ENCODE data around the gene GSN. TPM values are rescaled to one million over a fixed set of nuclear protein-coding genes. Genes with fewer than 3 reads are reported as not detected.

GSN gene
- total and polyA plus RNA-seq, 9 of the 15 experiments (the other 6 are each of a cell fraction or from before 2014, with no cell fraction given), result 0.39 to 16.6 (median 8.2) TPM

DNA sequence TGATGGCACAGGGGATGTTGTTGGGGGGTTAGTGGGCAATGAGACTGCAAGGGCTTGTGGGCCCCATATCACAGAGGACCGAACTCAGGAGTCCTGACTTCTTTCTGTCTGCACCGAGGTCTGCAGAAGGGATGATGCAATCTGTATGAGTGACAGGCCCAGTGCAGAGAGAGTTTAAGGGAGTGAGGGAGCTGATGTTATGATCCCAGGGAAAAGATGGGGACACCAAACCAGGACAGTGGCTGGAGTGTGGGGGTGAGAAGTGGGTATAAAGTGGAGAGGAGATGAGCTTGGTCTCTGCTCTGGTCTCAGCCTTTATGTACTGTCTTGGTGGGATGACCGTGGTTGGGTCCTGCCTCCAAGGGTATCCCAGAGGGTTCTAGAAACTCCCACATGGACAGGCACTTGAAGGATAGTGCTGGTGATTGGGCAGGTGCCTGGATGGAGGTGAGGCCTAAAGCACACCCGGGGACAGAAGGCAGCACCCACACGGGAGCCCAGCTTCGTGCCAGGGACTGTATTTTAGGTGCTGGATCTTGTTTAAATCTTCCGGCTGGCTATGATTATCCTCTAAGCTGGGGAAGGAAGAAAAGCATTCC lies 21.9 kb downstream of the GSN start:
- no peaks in the 10 kb centered on the region; the same call in 2 of the 3 replicates for H3K36me3 ChIP-seq (ENCODE audit: control insufficient read depth, insufficient read depth, low read length)
- H4K20me1 ChIP-seq (replicated peaks; ENCODE audit: control insufficient read depth, insufficient read depth, low read length), result no peaks in the 10 kb centered on the region
- intact Hi-C loops (cut with micrococcal nuclease), result no loop called here
- H3K79me2 ChIP-seq (ENCODE audit: control insufficient read depth, insufficient read depth, low read length), result no peaks in the 10 kb centered on the region
- no peak overlapping the region for H3K4me3 ChIP-seq
- H3K27ac ChIP-seq (ENCODE audit: extremely low read depth, low read depth, low read length), result no peak overlapping the region; the same call in 2 of the 3 replicates
- H3K27me3 ChIP-seq (ENCODE audit: control insufficient read depth in 2 of 2, insufficient read depth in 2 of 2, low read length in 2 of 2), result no peaks in the 10 kb centered on the region
- ChIA-PET POLR2A (interaction anchor here (0.5 kb wide), 1 partner anchor 12 kb away, joined by 4 read pairs; no protein-coding TSS in a partner anchor), CTCF (ENCODE audit: low intra/inter-chr PET ratio) (interaction anchor here (0.6 kb wide), 1 partner anchor 570 kb away, joined by 3 read pairs; no protein-coding TSS in a partner anchor)
- DNase-seq (ENCODE audit: extremely low read depth in 1 of 4, low spot score in 3 of 4), result peak in 1 of 4 experiments; percentile 34
- H3K9ac ChIP-seq (ENCODE audit: insufficient read depth in 1 of 2, low read depth in 2 of 2, low read length in 2 of 2), result peak overlapping the region; percentile 57 to 78; a peak in 1 of 4 replicates
- H2AFZ ChIP-seq (ENCODE audit: low read depth, low read length), result peak overlapping the region; percentile 78
- no peaks in the 10 kb centered on the region for H3K9me3 ChIP-seq (replicated peaks; ENCODE audit: control insufficient read depth, insufficient read depth, low read depth, low read length)
- peak overlapping the region; percentile 20 for H3K4me2 ChIP-seq (ENCODE audit: insufficient read depth, low read length)
- no peak for FAIRE-seq
- in situ Hi-C loops (cut with MboI), result no loop called here
- peaks cover 10% of the 10 kb centered on the region for H3K9me1 ChIP-seq (ENCODE audit: control insufficient read depth, insufficient read depth, low read length)
- no peak for ATAC-seq
- peaks cover 43 to 50% of the 10 kb centered on the region in 2 experiments for H3K4me1 ChIP-seq (replicated peaks in 1 of 2; ENCODE audit: control insufficient read depth in 2 of 2, insufficient read depth in 2 of 2, low read length in 2 of 2)
- no TSS peak for BruUV-seq (replicated peaks)
- 68% methylated on average over 6 of the region's 7 CpGs for WGBS (ENCODE audit: insufficient coverage, low coverage, missing lambda C conversion rate)
- TF ChIP-seq BRD9 (IDR thresholded peaks at IDR 0.05; ENCODE audit: low read depth, partially characterized antibody) (peak; percentile 14), FIP1L1 (IDR thresholded peaks at IDR 0.05; ENCODE audit: low read depth, low read length, poor library complexity, severe bottlenecking) (no peak), THRAP3 (IDR thresholded peaks at IDR 0.05; ENCODE audit: borderline replicate concordance) (no peak), ATF7 (IDR thresholded peaks at IDR 0.05) (peak; percentile 83), HNRNPLL (IDR thresholded peaks at IDR 0.05; ENCODE audit: low read depth, low read length, poor library complexity, severe bottlenecking) (no peak), CXXC5 (CRISPR knock-in tag; IDR thresholded peaks at IDR 0.05) (peak; percentile 2; the same call in 1 of the 2 replicates), ATF3 (IDR thresholded peaks at IDR 0.05) (peak; percentile 99), ATF3 (CRISPR knock-in tag; conservative IDR thresholded peaks at IDR 0.05) (0 out of 2 replicates have a peak, but pooled peaks have one; percentile 44), ZSCAN32 (CRISPR knock-in tag; IDR thresholded peaks at IDR 0.05) (peak; percentile 91), RBBP5 (IDR thresholded peaks at IDR 0.05; ENCODE audit: borderline replicate concordance, insufficient read depth, low read length, poor library complexity, severe bottlenecking) (peak; percentile 35), RBM25 (IDR thresholded peaks at IDR 0.05; ENCODE audit: low read depth, low read length, severe bottlenecking) (peak; percentile 46), ARNT (IDR thresholded peaks at IDR 0.05) (no peak), ETS2 (tag; IDR thresholded peaks at IDR 0.05; ENCODE audit: borderline replicate concordance, poor library complexity, severe bottlenecking) (no peak), OTX1 (CRISPR knock-in tag; IDR thresholded peaks at IDR 0.05) (no peak), CEBPB (tag; IDR thresholded peaks at IDR 0.05) (peak; percentile 97), EP300 (IDR thresholded peaks at IDR 0.05; ENCODE audit: low read length) (no peak), JUND (IDR thresholded peaks at IDR 0.05; ENCODE audit: borderline replicate concordance, low read depth, low read length) (peak; percentile 77), JUND (tag; IDR thresholded peaks at IDR 0.05; ENCODE audit: borderline replicate concordance, low read depth, low read length) (peak; percentile 56; the same call in 1 of the 3 replicates), HMGN3 (IDR thresholded peaks at IDR 0.05; ENCODE audit: borderline replicate concordance, extremely low read depth, insufficient read length, low read depth, low read length) (no peak), SMARCA5 (IDR thresholded peaks at IDR 0.05) (no peak; the same call in 1 of the 2 replicates)
- TF ChIP-seq, protein P1, sequence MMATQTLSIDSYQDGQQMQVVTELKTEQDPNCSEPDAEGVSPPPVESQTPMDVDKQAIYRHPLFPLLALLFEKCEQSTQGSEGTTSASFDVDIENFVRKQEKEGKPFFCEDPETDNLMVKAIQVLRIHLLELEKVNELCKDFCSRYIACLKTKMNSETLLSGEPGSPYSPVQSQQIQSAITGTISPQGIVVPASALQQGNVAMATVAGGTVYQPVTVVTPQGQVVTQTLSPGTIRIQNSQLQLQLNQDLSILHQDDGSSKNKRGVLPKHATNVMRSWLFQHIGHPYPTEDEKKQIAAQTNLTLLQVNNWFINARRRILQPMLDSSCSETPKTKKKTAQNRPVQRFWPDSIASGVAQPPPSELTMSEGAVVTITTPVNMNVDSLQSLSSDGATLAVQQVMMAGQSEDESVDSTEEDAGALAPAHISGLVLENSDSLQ (IDR thresholded peaks at IDR 0.05), result peak; percentile 98

Measured in K562 (cell line).